GM19238 (cell line): ENCODE measurements around the gene FADS2.

Source experiments
- DNase-seq: peaks from one replicate; pipeline ENCODE4 v3.0.0; 2011; ENCODE audit warnings: low spot score; ENCODE audit not compliant: insufficient read length

FADS2 gene

GRCh38 chr11:61820174-61820573 is 7.9 kb upstream of the FADS2 start:
- no peak for DNase-seq

- DNase-seq: no peak
These were observed 1.1 kb upstream of the FADS2 start for GRCh38 chr11:61826930-61827570.

GRCh38 chr11:61828379-61828628 is 204 bp downstream of the FADS2 start:
- no peak for DNase-seq

GRCh38 chr11:61828629-61829407 is 718 bp downstream of the FADS2 start:
- DNase-seq: peak; percentile 68

GRCh38 chr11:61829806-61830205 is 1.7 kb downstream of the FADS2 start:
- no peak for DNase-seq

- DNase-seq: no peak
These were observed 2.4 kb downstream of the FADS2 start for GRCh38 chr11:61830237-61831105.

GRCh38 chr11:61832207-61832606 is 4.1 kb downstream of the FADS2 start:
- no peak for DNase-seq

GRCh38 chr11:61832754-61833153 is 4.7 kb downstream of the FADS2 start:
- no peak for DNase-seq

- DNase-seq: no peak
These were observed 5.4 kb downstream of the FADS2 start for GRCh38 chr11:61833471-61833870.

GRCh38 chr11:61833926-61834277 is 5.8 kb downstream of the FADS2 start:
- DNase-seq: no peak

GRCh38 chr11:61834278-61835048 is 6.4 kb downstream of the FADS2 start:
- DNase-seq: peak; percentile 88

- no peak for DNase-seq
These were observed 8.1 kb downstream of the FADS2 start for GRCh38 chr11:61836193-61836592.

- no peak for DNase-seq
These were observed 9.4 kb downstream of the FADS2 start for GRCh38 chr11:61837411-61838005.

GRCh38 chr11:61838501-61838900 is 10.4 kb downstream of the FADS2 start:
- DNase-seq: no peak

- DNase-seq: no peak
These were observed 10.8 kb downstream of the FADS2 start for GRCh38 chr11:61838921-61839320.

- no peak for DNase-seq
These were observed 11.6 kb downstream of the FADS2 start for GRCh38 chr11:61839742-61840141.

GRCh38 chr11:61840371-61840770 is 12.3 kb downstream of the FADS2 start:
- no peak for DNase-seq

GRCh38 chr11:61841636-61842527 is 13.8 kb downstream of the FADS2 start:
- no peak for DNase-seq

GRCh38 chr11:61842528-61842820 is 14.4 kb downstream of the FADS2 start:
- DNase-seq: no peak

- DNase-seq: no peak
These were observed 16.9 kb downstream of the FADS2 start for GRCh38 chr11:61844909-61845565.
